ENCODE results near the gene SLC1A7. TPM values are rescaled to one million over a fixed set of nuclear protein-coding genes. Genes with fewer than 3 reads are reported as not detected.

SLC1A7 gene
- total and polyA plus RNA-seq, 2 experiments from 2014 or later, result not detected

GRCh38 chr1:53154859-53155438 lies 12.5 kb upstream of the SLC1A7 start:
- Mint-ChIP-seq H3K36me3 (ENCODE audit: low read depth) (no peaks in the 10 kb centered on the region), H3K27ac (no peak overlapping the region), H3K27me3 (ENCODE audit: insufficient read depth, low read depth, poor library complexity) (no peaks in the 10 kb centered on the region), H3K4me3 (no peak overlapping the region), H3K9me3 (no peaks in the 10 kb centered on the region), H3K4me1 (peaks cover 2% of the 10 kb centered on the region; the same call in 1 of the 3 replicates)
- Histone ChIP-seq H3K79me2 (replicated peaks; ENCODE audit: insufficient read depth) (no peaks in the 10 kb centered on the region), H3K36me3 (ENCODE audit: insufficient read depth) (no peaks in the 10 kb centered on the region), H3K4me3 (no peak overlapping the region), H4K20me1 (replicated peaks; ENCODE audit: insufficient read depth) (no peaks in the 10 kb centered on the region), H2AFZ (peak overlapping the region; percentile 80), H3K4me1 (ENCODE audit: insufficient read depth) (no peaks in the 10 kb centered on the region), H3K27ac (ENCODE audit: low read depth) (no peak overlapping the region), H3K27me3 (ENCODE audit: insufficient read depth) (no peaks in the 10 kb centered on the region), H3K9me2 (ENCODE audit: insufficient read depth) (no peaks in the 10 kb centered on the region), H3F3A (replicated peaks; ENCODE audit: low read depth) (no peaks in the 10 kb centered on the region), H3K4me2 (no peak overlapping the region)
- DNase-seq (ENCODE audit: low spot score) (no peak), ATAC-seq (no peak)
- TF ChIP-seq JUNB (IDR thresholded peaks at IDR 0.05; ENCODE audit: unreplicated experiment) (no peak), REST (IDR thresholded peaks at IDR 0.05; ENCODE audit: unreplicated experiment) (no peak), ZNF462 (CRISPR knock-in tag; IDR thresholded peaks at IDR 0.05) (no peak), ETS1 (IDR thresholded peaks at IDR 0.05) (no peak)
